ENCODE data around the gene PPCS. TPM values are rescaled to one million over a fixed set of nuclear protein-coding genes. Genes with fewer than 3 reads are reported as not detected.

Gene PPCS
- total RNA-seq, 1 experiment from 2014 or later, result 53.2 TPM

- Histone ChIP-seq H3K4me1 (ENCODE audit: control insufficient read depth in 1 of 2, insufficient read depth in 2 of 2, low read length in 2 of 2) (no peaks in the 10 kb centered on the region), H3K4me2 (ENCODE audit: low read length) (no peak overlapping the region), H3K79me2 (ENCODE audit: insufficient read depth, low read length) (no peaks in the 10 kb centered on the region), H3K9me2 (ENCODE audit: insufficient read depth) (no peaks in the 10 kb centered on the region), H3K27me3 (ENCODE audit: insufficient read depth, low read length) (no peaks in the 10 kb centered on the region), H4K20me1 (ENCODE audit: insufficient read depth) (no peaks in the 10 kb centered on the region), H3K36me3 (ENCODE audit: control insufficient read depth in 1 of 2, insufficient read depth in 2 of 2, low read length in 2 of 2) (no peaks in the 10 kb centered on the region), H2AFZ (ENCODE audit: low read depth, low read length, poor library complexity, severe bottlenecking) (no peak overlapping the region), H3K27ac (ENCODE audit: low read depth, low read length) (no peak overlapping the region), H3K9ac (ENCODE audit: low read length) (no peak overlapping the region), H3K9me3 (ENCODE audit: control insufficient read depth in 1 of 2, insufficient read depth in 1 of 2, low read depth in 1 of 2, low read length in 2 of 2) (no peaks in the 10 kb centered on the region), H3K4me3 (replicated peaks in 1 of 2; ENCODE audit: low read depth in 1 of 2, low read length in 2 of 2) (no peak overlapping the region)
- no peak for DNase-seq (ENCODE audit: low read depth, low spot score)
- TF ChIP-seq EGR1 (IDR thresholded peaks at IDR 0.05; ENCODE audit: low read depth), result no peak
- TF ChIP-seq ZFX (IDR thresholded peaks at IDR 0.05), result no peak
- TF ChIP-seq, protein P1, sequence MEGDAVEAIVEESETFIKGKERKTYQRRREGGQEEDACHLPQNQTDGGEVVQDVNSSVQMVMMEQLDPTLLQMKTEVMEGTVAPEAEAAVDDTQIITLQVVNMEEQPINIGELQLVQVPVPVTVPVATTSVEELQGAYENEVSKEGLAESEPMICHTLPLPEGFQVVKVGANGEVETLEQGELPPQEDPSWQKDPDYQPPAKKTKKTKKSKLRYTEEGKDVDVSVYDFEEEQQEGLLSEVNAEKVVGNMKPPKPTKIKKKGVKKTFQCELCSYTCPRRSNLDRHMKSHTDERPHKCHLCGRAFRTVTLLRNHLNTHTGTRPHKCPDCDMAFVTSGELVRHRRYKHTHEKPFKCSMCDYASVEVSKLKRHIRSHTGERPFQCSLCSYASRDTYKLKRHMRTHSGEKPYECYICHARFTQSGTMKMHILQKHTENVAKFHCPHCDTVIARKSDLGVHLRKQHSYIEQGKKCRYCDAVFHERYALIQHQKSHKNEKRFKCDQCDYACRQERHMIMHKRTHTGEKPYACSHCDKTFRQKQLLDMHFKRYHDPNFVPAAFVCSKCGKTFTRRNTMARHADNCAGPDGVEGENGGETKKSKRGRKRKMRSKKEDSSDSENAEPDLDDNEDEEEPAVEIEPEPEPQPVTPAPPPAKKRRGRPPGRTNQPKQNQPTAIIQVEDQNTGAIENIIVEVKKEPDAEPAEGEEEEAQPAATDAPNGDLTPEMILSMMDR (IDR thresholded peaks at IDR 0.05 in 2 of 3, conservative IDR thresholded peaks at IDR 0.05 in 1 of 3; ENCODE audit: borderline replicate concordance in 1 of 3, insufficient read depth in 1 of 3, low read depth in 2 of 3, low read length in 2 of 3), result no peak
- TF ChIP-seq, protein P2, sequence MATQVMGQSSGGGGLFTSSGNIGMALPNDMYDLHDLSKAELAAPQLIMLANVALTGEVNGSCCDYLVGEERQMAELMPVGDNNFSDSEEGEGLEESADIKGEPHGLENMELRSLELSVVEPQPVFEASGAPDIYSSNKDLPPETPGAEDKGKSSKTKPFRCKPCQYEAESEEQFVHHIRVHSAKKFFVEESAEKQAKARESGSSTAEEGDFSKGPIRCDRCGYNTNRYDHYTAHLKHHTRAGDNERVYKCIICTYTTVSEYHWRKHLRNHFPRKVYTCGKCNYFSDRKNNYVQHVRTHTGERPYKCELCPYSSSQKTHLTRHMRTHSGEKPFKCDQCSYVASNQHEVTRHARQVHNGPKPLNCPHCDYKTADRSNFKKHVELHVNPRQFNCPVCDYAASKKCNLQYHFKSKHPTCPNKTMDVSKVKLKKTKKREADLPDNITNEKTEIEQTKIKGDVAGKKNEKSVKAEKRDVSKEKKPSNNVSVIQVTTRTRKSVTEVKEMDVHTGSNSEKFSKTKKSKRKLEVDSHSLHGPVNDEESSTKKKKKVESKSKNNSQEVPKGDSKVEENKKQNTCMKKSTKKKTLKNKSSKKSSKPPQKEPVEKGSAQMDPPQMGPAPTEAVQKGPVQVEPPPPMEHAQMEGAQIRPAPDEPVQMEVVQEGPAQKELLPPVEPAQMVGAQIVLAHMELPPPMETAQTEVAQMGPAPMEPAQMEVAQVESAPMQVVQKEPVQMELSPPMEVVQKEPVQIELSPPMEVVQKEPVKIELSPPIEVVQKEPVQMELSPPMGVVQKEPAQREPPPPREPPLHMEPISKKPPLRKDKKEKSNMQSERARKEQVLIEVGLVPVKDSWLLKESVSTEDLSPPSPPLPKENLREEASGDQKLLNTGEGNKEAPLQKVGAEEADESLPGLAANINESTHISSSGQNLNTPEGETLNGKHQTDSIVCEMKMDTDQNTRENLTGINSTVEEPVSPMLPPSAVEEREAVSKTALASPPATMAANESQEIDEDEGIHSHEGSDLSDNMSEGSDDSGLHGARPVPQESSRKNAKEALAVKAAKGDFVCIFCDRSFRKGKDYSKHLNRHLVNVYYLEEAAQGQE (IDR thresholded peaks at IDR 0.05; ENCODE audit: low read depth), result no peak
- TF ChIP-seq TCF7L2 (IDR thresholded peaks at IDR 0.05; ENCODE audit: borderline replicate concordance, extremely low read depth, insufficient read depth, insufficient read length), result no peak
- no peak for TF ChIP-seq POLR2AphosphoS5 (IDR thresholded peaks at IDR 0.05; ENCODE audit: low read depth, low read length)
- no peak for TF ChIP-seq JUND (IDR thresholded peaks at IDR 0.05)
- no peak for TF ChIP-seq SRF (IDR thresholded peaks at IDR 0.05; ENCODE audit: low read depth)
- TF ChIP-seq ZNF274 (IDR thresholded peaks at IDR 0.05; ENCODE audit: low read depth, low read length), result no peak
- TF ChIP-seq ATF3 (IDR thresholded peaks at IDR 0.05), result no peak
- no peak for TF ChIP-seq SP1 (IDR thresholded peaks at IDR 0.05; ENCODE audit: low read depth)
- TF ChIP-seq SIN3A (IDR thresholded peaks at IDR 0.05; ENCODE audit: low read depth), result no peak
- no peak for TF ChIP-seq EZH2phosphoT487 (IDR thresholded peaks at IDR 0.05; ENCODE audit: borderline replicate concordance)
- TF ChIP-seq RAD21 (IDR thresholded peaks at IDR 0.05; ENCODE audit: low read depth), result no peak
- TF ChIP-seq, protein P3, sequence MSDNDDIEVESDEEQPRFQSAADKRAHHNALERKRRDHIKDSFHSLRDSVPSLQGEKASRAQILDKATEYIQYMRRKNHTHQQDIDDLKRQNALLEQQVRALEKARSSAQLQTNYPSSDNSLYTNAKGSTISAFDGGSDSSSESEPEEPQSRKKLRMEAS (IDR thresholded peaks at IDR 0.05), result no peak
- BruUV-seq (replicated peaks), result no TSS peak
- ChIA-PET POLR2A (no interaction called here), RAD21 (ENCODE audit: low non-redundant PET in 1 of 2, low total read pairs in 2 of 2, uncharacterized antibody in 2 of 2, unreplicated experiment in 2 of 2) (no interaction called here), CTCF (no interaction called here)
- ATAC-seq, result no peak
- intact Hi-C loops (cut with micrococcal nuclease), result no loop called here
These were observed 23.6 kb upstream of the PPCS start for GRCh38 chr1:42432714-42433113.

Measured in HCT116 (cell line).